ENCODE results near the gene PRXL2A.

- TF ChIP-seq CTCF (IDR thresholded peaks at IDR 0.05 in 4 of 5, conservative IDR thresholded peaks at IDR 0.05 in 1 of 5), result no peak
- no peak for TF ChIP-seq POLR2A (IDR thresholded peaks at IDR 0.05)
Measured at GRCh38 chr10:80463868-80464267, 55.5 kb downstream of the PRXL2A start.
